Frontal cortex (tissue), 4 donors: ENCODE results near the gene PALLD. TPM values are rescaled to one million over a fixed set of nuclear protein-coding genes. Genes with fewer than 3 reads are reported as not detected.
A peak's percentile ranks its signal among the peaks of the same experiment; 100 is the strongest.

ENCODE experiments used
- DNase-seq, 2 donors: peaks; one replicate each; pipeline ENCODE4 v3.0.0; 2012; ENCODE audit warnings: low spot score in 2 of 2
- FAIRE-seq: peaks from 2 replicates; lab custom pipeline; 2012; peaks lifted over from hg19 to GRCh38; lab: Jason Lieb, UNC
- total RNA-seq: library from RNA; depleted of rRNA; stranded (reverse); fragments of >200 nt; gene quantifications from one replicate; pipeline ENCODE4 v1.2.3, GENCODE V29; 2014
- donor health status: control.
- donor health status: control.
- donor health status: control.

PALLD gene
- total RNA-seq, 1 donor from 2014 or later = 17.1 TPM

GRCh38 chr4:168584321-168584771, 87.5 kb downstream of the PALLD start:
- FAIRE-seq = no peak
- no peak for DNase-seq

GRCh38 chr4:168585168-168586091, 88.6 kb downstream of the PALLD start:
- FAIRE-seq = no peak
- peak in 1 of 2 donors; percentile 23 for DNase-seq

GRCh38 chr4:168586926-168587325, 90.1 kb downstream of the PALLD start:
- FAIRE-seq = no peak

DNA sequence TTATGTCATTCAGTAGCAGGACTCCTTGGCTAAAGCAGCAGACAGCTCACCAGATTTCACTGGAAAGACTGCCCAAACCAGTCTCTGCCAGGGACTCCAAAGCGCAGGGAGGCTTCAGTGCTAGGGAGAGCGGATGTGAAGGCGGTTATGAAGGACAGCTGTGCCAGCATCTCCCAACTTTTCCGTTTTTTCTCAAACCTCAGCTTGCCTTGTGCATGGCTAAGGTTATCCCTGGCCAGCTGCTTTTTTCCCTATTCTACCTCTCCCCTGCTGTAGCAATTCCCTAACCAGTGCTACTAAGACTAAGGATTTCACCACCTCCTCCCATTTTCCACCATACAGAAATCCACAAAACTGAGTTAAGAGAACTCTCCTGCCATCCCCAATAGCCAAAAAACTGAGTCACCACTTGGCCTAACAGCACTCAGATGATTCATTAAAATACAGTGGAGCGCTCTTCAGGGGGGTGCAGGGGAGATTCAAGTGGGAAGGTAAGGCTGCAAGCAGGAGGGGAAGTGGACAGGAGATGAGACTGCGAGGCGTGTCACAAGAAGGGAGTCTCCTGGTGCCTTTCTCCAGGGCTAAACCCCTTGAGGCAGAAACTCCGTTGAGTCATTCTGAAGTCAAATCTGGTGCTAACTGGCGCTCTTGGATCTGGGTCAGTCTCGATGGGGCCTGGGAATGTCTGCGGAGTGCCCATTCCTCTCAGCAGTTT, 90.7 kb downstream of the PALLD start:
- no peak for DNase-seq
- no peak for FAIRE-seq

More at GRCh38 chr4:168586926-168587325, 90.1 kb downstream of the PALLD start:
- DNase-seq = no peak

- FAIRE-seq (no peak), DNase-seq (no peak)
Measured at GRCh38 chr4:168588916-168589531, 92.2 kb downstream of the PALLD start.

DNA sequence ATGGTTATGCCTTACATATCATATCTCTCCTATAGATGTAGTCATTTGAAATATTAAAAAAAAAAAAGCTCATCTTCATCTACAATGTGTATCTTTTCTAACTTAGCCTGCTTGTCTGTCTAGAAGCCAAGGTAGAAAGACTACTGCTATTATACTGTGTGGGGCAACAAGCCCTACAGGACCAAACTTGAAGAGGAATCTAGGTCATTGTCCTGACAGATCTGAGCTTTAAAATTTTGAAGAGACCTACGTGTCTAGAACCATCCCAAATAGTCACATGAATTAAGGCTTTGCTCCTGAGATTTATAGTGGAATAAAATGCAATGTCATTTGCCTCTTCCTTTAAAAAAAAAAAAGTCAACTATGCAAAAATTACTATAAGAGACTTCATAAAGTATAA, 95.8 kb downstream of the PALLD start:
- FAIRE-seq (no peak), DNase-seq (no peak)

GRCh38 chr4:168593399-168593798, 96.5 kb downstream of the PALLD start:
- DNase-seq (no peak), FAIRE-seq (no peak)

DNA sequence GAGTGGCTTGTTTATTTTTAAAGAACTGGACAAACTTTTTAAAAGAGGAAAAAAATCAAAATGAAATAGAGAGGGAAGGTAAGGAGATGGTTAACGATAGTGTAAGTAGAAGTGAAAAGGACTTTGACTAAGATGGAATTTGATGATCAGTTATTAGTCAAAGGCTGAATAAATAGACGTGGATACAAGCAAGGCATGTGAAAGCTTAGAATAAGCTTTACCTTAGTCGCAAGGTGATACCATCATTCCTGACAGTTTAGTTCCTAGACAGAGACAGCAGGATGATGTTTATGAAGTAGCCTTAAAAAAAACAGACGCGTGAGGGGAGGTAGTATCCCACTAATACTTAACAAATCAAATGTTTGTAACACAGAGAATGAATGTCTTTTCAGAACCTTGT, 97.3 kb downstream of the PALLD start:
- DNase-seq (no peak), FAIRE-seq (no peak)

DNA sequence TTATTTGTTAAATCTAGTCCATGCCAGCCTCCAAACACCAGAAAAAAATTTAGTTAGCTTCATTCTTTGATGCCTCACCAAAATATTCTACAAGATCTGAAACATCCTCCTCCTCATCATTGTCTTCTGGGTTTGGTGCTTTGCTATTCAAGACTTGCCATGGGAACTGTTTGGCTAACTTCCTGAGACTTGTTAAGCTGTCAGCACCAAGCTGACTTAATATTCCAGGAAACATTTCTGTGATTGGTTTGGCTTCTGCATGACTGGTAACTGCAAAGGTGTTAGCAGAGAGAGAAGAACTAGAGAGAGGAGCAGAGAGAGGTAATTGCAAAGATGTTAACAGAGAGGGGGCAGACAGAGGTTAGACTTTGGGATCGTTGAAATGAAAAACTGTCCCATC, 101.3 kb downstream of the PALLD start:
- no peak for FAIRE-seq
- no peak for DNase-seq

DNA sequence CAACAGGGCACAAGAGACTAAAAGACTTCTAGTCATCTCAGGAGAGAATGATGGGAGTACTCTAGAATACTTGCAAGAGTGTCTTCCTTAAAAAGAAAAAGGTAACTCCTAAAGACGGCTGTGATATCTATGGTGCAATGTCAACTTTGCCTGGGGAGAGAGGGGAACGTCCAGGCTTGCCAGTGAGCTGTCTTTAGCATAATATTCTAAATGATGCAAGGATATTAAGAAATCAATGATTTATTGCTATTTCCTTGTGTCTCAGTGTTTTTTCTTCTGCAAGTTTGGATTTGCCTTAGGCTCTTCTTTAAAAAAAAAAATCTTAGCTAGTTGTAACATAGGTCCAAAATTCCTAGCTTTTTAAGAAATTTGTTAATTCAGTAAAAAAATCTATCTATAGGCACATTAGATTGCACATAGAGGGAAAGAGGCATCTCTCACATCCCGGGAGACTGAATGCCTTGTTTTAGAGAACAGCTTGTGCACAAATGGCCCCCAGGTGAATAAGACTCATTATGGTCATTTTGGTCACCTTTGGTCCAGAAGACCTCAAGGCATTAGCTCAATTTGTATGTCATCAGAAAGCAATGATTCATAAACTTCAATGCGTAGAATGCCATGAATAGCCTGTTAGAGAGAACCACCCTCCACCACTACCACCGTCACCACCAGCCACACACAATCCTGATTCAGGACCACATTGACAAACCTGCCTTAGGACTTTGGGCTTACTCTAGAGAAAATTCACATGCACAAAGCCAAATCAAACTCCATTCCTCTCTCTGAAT, 104.1 kb downstream of the PALLD start:
- no peak for FAIRE-seq
- no peak for DNase-seq

GRCh38 chr4:168601899-168602298, 105.0 kb downstream of the PALLD start:
- FAIRE-seq (no peak), DNase-seq (no peak)

- DNase-seq = peak in 1 of 2 donors; percentile 14
- no peak for FAIRE-seq
Measured at GRCh38 chr4:168604496-168605373, 107.9 kb downstream of the PALLD start.

GRCh38 chr4:168605411-168605810, 108.6 kb downstream of the PALLD start:
- no peak for FAIRE-seq

GRCh38 chr4:168607215-168607614, 110.4 kb downstream of the PALLD start:
- no peak for FAIRE-seq

More at GRCh38 chr4:168605411-168605810, 108.6 kb downstream of the PALLD start:
- DNase-seq = no peak

DNA sequence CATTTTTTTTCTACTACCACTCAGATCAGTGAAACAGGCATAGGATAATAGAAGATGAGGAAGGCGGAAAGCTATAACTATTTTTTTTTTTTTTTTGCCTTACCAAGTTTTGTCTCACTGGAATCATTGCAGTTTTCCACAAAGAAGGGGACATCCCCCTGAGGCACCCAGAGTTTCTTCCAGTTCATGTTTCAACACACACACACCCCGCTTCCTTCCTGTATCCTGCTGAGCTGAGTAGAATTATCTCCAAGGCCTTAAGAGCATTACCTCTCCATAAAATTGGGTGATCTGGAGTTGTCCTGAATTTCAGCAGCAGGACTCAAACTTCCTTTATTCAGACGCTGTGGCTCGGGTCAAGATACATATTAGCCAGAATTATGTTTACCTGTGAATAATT, 111.9 kb downstream of the PALLD start:
- DNase-seq (no peak), FAIRE-seq (no peak)

More at GRCh38 chr4:168607215-168607614, 110.4 kb downstream of the PALLD start:
- DNase-seq = no peak

DNA sequence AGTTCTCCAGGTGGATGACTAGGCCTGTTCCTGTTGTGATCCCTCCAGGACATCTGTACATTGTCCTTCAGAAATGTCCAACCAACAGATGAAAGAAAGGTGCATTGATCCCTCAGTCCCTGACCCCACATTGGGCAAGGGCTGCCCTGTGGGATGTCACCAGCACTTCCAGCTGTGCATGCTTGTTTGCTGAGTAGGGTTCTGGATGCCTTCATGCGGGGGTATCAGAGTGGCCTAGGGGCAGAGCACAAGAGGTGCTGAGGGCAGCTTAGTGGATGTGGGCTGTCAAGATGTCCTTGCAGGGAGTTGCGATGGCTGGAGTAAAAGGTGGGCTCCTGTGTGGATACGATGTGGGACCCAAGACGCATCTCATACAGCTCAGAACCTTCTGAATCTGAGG, 112.5 kb downstream of the PALLD start:
- no peak for FAIRE-seq
- DNase-seq = no peak

- no peak for DNase-seq
- no peak for FAIRE-seq
Measured at GRCh38 chr4:168610911-168611530, 114.2 kb downstream of the PALLD start.

DNA sequence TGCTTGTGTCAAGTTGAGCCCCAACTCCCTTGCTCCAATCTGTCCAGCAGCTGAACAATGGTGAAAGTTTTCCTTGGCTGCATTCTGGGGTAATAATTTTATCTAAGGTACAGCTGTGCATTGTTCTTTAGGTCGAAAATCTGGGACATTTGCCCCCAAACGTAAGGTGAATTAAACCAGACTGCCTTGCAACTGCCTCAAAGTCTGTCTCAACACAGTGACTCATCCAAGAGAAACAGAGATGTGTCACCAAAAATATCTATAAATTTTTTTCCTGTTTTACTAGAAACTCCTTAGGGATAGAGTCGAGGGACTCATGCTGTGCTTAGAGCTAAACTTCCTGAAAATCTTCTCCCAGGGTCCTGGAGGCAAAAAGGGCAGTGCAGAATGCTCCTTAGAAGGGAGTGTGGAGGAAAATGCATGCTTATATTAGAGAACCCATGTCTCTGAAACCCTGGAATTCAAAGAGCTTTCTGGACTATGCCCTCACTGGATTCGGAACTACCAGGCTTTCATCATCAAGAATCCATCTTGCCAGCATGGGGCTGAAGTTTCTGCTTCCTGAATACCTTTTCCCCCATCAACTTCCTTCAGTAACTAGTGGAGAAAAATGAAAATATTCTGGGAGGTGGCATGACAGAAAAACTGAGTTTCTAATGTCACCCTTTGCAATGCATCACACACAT, 115.7 kb downstream of the PALLD start:
- no peak for DNase-seq
- no peak for FAIRE-seq
